GM21447 (cell line): ENCODE data around the gene MARS1.
"Not testable (repeated sequence)": the region's sequence is repeated elsewhere in the genome, so short reads cannot be mapped to it uniquely, and the experiment has no call there.

ENCODE experiments used
- ATAC-seq: cut with Tn5 transposase; IDR thresholded peaks from one replicate; pipeline ENCODE4 v1.9.1; 2021; ENCODE audit not compliant: unreplicated experiment

Gene MARS1

GRCh38 chr12:57547288-57548012 lies 59.6 kb downstream of the MARS1 start:
- ATAC-seq = no peak

DNA sequence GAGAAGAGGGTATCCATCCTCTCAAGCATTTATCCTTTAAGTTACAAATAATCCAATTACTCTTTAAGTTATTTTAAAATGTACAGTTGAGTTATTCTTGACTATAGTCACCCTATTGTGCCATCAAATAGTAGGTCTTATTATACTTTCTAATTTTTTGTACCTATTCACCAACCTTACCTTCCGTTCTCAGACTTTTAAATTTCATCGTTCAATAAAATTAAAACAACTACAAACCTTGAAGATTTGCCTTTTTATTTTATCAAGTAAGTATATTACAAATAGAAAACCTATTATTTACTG lies 60.1 kb downstream of the MARS1 start:
- no peak for ATAC-seq

GRCh38 chr12:57548488-57548887 lies 60.6 kb downstream of the MARS1 start:
- no peak for ATAC-seq

DNA sequence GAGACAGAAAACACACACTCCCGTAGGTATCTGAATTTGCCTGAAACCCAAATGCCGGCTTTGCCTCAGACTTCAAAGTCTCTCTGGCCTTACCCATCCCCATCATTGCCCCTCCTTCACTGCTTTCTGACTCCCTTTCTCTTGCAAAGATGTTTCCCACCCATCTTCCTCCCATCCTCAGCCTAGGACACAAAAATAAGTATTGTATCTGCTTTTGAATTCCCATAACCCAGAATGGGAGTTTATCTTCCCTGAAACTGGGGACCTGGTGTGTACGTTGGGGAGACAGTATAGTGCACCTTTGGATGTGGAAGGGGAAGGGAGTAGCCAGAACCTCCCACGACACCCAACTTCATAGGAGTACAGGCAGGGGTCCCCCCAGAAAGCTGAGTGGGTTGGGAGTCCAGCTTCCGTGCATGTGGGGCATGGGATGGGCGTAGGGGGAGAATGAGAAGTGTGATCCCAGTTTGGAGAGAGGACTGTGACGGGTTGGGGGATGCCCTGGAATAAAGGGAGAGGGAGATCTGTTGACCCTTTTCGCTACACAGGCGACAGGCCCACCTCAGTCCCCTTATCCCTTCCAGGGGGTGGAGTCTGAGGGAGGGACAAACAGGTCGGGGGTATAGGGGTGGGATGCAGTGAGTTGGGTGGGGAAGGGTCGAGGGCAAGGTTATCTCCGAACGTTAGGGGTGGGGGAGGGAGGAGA lies 61.5 kb downstream of the MARS1 start:
- ATAC-seq = no peak

DNA sequence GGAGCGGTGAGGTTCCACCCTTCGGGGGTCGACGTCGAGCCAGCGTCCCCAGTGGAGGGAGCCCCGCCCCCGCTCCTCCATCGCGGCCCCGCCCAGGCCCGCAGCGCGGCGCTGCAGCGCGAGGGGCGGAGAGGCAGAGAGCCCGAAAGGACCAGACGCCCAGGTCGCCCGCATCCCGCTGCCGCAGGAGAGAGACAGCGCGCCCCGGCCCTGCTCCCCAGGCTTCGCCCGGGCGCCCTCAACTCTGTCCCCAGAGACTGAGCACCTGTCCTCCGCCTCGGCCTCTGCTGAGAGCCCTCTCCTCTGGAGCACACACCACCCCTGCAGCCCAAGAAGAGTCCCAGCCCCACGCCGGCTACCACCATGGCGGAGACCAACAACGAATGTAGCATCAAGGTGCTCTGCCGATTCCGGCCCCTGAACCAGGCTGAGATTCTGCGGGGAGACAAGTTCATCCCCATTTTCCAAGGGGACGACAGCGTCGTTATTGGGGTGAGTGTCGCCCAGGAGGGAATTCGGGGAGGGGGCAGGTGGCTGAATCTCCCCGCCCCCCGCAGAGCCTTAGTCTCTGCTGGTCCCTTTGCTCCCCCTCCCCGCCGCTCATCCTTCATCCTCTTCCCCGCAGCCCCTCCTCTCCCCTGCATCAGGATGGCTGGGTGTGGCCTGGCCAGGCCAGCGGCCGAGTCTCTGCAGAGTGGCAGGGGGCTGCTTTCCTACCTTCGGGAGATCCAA lies 62.2 kb downstream of the MARS1 start, which contains the start of gene KIF5A:
KIF5A (plus strand) TSS at position 136 of the 732 bp plus-strand sequence; CDS start at position 364, 228 bp downstream.
- no peak for ATAC-seq

DNA sequence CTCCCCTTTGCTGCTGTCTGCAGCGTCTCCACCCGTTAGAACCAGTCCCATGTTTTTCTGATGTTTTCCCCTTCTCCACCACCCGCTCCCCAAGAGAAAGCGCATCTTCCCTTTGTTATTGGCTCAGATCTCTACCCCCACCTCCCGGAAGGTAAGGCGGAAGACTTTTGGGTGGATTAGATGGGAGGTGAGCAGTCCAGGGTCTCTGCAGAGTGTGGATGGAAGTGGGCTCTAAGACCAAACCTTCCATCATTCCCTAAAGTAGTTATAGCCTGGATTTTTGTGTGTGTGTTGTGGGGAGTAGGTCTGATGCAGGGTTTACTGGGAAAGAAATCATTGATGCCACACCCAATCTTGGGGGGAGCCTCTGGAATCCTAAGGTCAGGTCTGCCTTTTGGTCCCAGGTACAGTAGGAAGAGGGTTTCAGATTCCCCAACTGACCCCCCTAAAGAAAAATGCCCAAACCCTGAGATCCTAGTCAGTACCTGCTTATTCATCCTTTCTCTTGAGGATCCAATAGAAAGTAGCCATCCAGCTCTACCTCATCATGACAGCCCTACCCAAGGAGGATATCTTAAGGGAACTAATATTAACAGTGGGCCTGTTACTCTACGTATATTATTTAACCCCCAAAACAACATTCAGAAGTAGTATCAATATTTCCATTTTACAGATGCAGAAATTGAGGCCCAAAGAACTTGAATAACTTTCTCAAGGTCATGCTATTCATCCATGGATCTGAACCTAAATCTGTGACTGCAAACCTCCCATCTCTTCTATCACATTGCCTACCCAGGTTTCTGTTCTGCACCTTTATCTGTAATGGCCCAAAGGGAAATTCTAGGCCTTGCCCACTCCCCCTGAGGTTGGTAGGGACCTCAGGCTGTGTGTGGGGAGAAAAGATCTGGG lies 63.0 kb downstream of the MARS1 start:
- ATAC-seq = no peak

DNA sequence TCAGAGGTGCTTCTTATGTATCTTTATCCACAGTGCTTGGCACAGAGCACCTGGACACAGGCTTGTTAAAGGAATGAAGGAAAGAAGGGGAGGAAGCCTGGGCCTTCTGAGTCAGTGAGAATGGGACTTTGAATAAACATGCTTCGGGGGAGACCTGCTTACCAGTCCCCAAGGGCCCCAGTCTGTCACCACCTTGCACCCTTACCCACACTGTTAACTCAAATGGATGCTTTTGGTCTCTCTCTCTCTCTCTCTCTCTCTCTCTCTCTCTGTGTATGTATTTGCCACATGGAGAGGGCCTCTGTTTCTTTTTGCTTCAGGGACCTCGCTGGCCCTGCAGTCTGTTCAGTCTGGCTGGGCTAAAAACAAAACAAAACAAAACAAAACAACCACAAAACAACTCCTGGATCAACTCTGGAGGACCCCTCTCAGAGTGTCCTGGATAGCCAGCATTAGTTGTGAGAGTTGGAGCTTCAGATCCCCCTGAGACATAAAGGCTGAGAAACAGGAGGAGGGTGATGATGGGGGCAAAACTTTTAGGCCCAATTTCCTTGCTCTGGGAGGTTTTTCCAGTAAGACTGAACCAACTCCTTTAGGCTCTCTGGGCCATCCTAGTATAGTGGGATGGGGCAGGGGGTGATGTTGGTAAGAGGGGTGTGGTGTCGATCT lies 63.9 kb downstream of the MARS1 start:
- no peak for ATAC-seq

- ATAC-seq = no peak
Measured at GRCh38 chr12:57552306-57552651, 64.4 kb downstream of the MARS1 start.

GRCh38 chr12:57552835-57553313 lies 65.0 kb downstream of the MARS1 start:
- no peak for ATAC-seq

DNA sequence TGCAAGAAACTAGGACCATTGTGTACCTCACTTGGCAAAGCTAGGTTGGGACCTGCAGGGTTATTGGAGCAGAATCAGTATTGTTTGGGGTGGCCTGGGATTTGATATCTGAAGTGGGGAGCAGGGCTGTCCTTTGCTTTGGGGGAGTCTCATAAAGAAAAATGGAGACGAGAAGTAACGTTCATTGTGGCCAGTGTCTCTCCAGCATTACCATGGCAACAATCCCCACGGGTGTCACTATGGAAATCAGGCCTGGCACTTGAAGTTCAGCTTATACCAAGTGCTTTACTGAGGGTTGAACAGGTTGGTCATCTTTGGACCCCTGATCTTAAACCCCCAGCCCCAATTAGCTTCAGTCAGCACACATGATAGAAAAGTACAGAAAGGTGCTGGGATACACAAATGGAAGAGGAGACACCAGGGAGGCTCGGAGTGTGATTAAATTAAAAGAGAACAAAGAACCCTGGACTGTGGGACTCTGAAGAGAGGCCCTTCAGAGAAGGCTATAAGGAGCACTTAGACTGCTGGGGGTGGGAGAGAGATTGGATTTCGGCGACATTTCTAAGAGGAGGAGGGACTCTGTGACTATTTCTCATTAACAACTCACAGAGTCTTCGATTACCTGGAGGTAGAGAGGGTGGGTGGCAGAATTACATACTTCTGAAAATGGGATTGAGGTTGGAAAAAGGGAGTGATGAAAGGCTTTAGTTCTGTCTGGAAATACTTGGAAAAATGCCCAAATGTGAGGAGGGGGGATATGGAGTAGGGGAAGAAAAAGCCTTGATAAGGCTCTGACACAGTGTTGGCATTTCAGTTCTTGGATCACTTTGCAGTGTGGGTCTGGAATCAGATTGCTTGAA lies 65.7 kb downstream of the MARS1 start:
- no peak for ATAC-seq

GRCh38 chr12:57554453-57554852 lies 66.6 kb downstream of the MARS1 start:
- ATAC-seq = no peak

DNA sequence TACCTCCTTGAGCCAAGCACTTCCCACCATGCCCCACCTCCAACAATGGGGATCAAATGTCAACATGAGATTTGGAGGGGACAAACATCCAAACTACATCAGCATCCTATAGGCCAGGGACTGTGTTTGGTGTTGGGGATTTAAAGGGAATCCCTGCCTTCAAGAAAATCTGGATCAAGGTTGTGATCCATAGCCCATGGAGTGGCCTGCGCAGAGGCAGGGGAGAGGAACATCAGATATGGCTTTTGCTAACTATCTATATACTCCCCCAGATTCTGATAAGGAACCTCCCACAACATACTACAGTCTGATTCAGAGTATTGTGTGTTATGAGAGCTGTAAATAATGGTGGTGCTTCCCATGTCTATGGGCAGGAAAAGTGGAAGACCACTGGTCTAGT lies 67.0 kb downstream of the MARS1 start:
- no peak for ATAC-seq

DNA sequence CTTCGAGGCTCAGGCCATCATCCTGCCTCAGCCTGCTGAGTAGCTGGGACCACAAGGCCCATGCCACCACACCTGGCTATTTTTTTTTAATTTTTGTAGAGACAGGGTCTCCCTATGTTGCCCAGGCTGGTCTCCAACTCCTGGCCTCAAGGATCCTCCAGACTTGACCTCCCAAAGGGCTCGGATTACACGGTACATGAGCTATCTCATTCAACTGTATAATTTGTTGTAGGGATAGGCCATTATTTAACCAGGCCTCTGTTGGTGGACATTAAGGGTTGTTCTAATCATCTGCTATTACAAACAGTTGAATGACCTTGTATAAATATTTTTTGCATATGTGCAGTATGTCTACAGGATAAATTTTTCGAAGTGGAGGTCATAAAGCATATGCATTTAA lies 71.0 kb downstream of the MARS1 start:
- no peak for ATAC-seq

DNA sequence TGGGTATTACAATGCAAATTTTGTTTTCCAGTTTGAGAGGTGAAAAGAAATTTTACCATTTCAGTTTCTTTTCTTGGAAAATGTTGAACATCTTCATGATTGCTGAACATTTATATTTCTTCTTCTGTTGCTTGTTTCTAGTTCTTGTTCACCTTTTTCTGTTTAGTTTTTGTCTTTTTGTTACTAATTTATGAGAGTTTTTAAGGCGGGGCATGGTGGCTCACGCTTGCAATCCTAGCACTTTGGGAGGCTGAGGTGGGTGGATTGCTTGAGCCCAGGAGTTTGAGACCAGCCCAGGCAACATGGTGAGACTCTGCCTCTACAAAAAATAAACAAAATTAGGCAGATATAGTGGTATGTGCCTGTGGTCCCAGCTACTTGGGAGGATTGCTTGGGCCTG lies 72.6 kb downstream of the MARS1 start:
- no peak for ATAC-seq

- ATAC-seq = not testable (repeated sequence)
Measured at GRCh38 chr12:57561117-57561516, 73.2 kb downstream of the MARS1 start.

- no peak for ATAC-seq
Measured at GRCh38 chr12:57563358-57563757, 75.5 kb downstream of the MARS1 start.

GRCh38 chr12:57564178-57564740 lies 76.4 kb downstream of the MARS1 start:
- no peak for ATAC-seq
